Common myeloid progenitor, CD34-positive (primary cell): Measurements from ENCODE around the gene ARHGAP10.

Experiments
- CTCF ChIA-PET: fragments of 350-600 bp; sonication (Branson Sonifier 250); formaldehyde crosslinking; loops from one replicate; lab custom pipeline; 2021; ENCODE audit warnings: antibody characterized with exemption; lab: Charles Lee
- POLR2A ChIA-PET: fragments of 350-600 bp; sonication (Branson Sonifier 250); formaldehyde crosslinking; loops from one replicate; lab custom pipeline; 2021; ENCODE audit warnings: antibody characterized with exemption; lab: Charles Lee
- DNase-seq, 3 donors: peaks; one replicate each; pipeline versions ENCODE4 v3.0.0 to v3.0.0-alpha.2; 2013
- H3K27ac ChIP-seq, 2 experiments: 1 replicate in 1 of 2; 2 replicates in 1 of 2; pipeline ENCODE4 v1.7.0; 2013; ENCODE audit warnings: inconsistent platforms in 2 of 2, low read length in 2 of 2, mild to moderate bottlenecking in 2 of 2, low read depth in 1 of 2, moderate library complexity in 1 of 2; ENCODE audit not compliant: severe bottlenecking in 2 of 2, insufficient read depth in 1 of 2, poor library complexity in 1 of 2
- H3K27me3 ChIP-seq, 5 experiments: replicated peaks in 2 of 5; 1 replicate in 3 of 5; 2 replicates in 2 of 5; pipeline versions ENCODE4 v1.6.1 to v1.7.0; 2013; ENCODE audit warnings: low read length in 4 of 5, mild to moderate bottlenecking in 2 of 5, moderate library complexity in 2 of 5, inconsistent platforms in 1 of 5; ENCODE audit not compliant: insufficient read depth in 5 of 5, control insufficient read depth in 4 of 5
- H3K36me3 ChIP-seq, 4 experiments: 1 replicate in 2 of 4; 2 replicates in 2 of 4; pipeline versions ENCODE4 v1.6.1 to v1.7.0; 2013; ENCODE audit warnings: low read length in 3 of 4, control low read depth in 1 of 4, mild to moderate bottlenecking in 1 of 4; ENCODE audit not compliant: control insufficient read depth in 4 of 4, insufficient read depth in 4 of 4
- H3K4me1 ChIP-seq, 4 experiments: 1 replicate in 3 of 4; 2 replicates in 1 of 4; pipeline versions ENCODE4 v1.6.1 to v1.7.1; 2013; ENCODE audit warnings: low read length in 3 of 4, mild to moderate bottlenecking in 3 of 4, control low read depth in 1 of 4, inconsistent platforms in 1 of 4, moderate library complexity in 1 of 4; ENCODE audit not compliant: control insufficient read depth in 4 of 4, insufficient read depth in 4 of 4; ENCODE audit errors: control extremely low read depth in 1 of 4
- H3K4me3 ChIP-seq, 7 experiments: 1 replicate in 4 of 7; 2 replicates in 3 of 7; pipeline versions ENCODE4 v1.5.1 to v1.7.0; 2013; ENCODE audit warnings: mild to moderate bottlenecking in 7 of 7, low read length in 6 of 7, moderate library complexity in 6 of 7, inconsistent platforms in 2 of 7, low read depth in 2 of 7, control low read depth in 1 of 7; ENCODE audit not compliant: insufficient read depth in 4 of 7, control insufficient read depth in 1 of 7; ENCODE audit errors: extremely low read depth in 1 of 7
- H3K9me3 ChIP-seq, 5 experiments: 1 replicate in 4 of 5; 2 replicates in 1 of 5; pipeline versions ENCODE4 v1.6.1 to v1.7.1; 2013; ENCODE audit warnings: low read length in 4 of 5, mild to moderate bottlenecking in 2 of 5, inconsistent platforms in 1 of 5, low read depth in 1 of 5, moderate library complexity in 1 of 5; ENCODE audit not compliant: control insufficient read depth in 4 of 5, insufficient read depth in 2 of 5; ENCODE audit errors: control extremely low read depth in 1 of 5
- WGBS: methylation state at CpG from one replicate; pipeline ENCODE4 v1.1.5; 2013; ENCODE audit not compliant: insufficient coverage; 5-methylcytosine and 5-hydroxymethylcytosine counted together

Gene ARHGAP10

DNA sequence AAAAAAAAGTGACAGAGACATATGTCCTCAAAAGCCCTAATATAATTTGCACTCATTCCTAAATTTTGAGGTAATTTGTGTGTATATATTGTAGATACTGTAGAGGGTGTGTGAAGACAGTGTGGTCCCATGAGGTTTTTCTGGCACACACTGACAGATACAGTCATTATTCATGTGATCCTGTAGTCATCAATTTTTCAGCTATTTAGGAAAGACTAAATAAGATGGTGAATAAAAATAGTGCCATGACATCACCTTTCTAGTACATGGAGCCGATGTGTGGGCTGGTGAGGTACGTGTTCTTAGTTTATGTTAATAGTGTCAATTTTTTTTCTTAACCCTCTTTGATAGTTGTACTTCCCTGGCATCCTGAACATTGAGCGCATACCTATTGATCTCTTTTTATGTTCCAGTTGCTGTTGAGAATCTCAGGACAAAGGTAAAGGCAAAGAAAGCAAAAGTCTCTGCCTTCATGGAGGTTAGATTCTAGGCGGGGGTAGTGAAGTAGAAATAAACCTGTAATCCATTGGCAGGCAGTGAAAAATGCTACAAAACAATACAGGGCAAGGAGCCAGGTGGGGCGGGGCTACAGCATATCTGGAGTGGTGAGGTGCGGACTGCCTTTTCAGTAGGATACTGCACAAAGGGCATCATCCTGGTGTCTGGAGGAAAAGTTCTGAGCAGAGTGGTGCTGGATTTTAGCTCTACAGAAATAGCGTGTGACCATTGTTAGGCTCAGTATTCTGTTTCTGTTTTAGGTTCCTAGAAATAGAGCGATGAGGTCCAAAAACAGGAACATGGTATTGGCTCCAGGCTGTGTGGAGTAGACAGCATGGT, 93.8 kb downstream of the ARHGAP10 start:
- H3K27me3 ChIP-seq = no peaks in the 10 kb centered on the region
- no peaks in the 10 kb centered on the region for H3K9me3 ChIP-seq
- peak in 2 of 3 donors; percentile 49 to 54 for DNase-seq
- H3K4me1 ChIP-seq = peaks cover 0 to 50% (median 3%) of the 10 kb centered on the region in 4 experiments
- ChIA-PET CTCF (interaction anchor here (0.7 to 2.8 kb wide), 6 partner anchors 10 to 142 kb away, joined by 3 to 11 read pairs (median 3); partner anchors contain the start of gene PRMT9), POLR2A (interaction anchor here (0.6 kb wide), 1 partner anchor 19 kb away, joined by 3 read pairs; no protein-coding TSS in a partner anchor)
- peak overlapping the region in 3 of 7 experiments; percentile 21 to 70 (median 24) for H3K4me3 ChIP-seq
- peaks cover 0 to 6% (median 0%) of the 10 kb centered on the region in 4 experiments for H3K36me3 ChIP-seq
- 46% methylated on average over 3 of the region's 8 CpGs for WGBS
- H3K27ac ChIP-seq = no peak overlapping the region

- Histone ChIP-seq H3K27ac (no peak overlapping the region), H3K36me3 (peaks cover 0 to 6% (median 0%) of the 10 kb centered on the region in 4 experiments), H3K4me3 (peak overlapping the region in 1 of 7 experiments; percentile 70), H3K9me3 (no peaks in the 10 kb centered on the region), H3K4me1 (peaks cover 0 to 47% (median 3%) of the 10 kb centered on the region in 4 experiments), H3K27me3 (no peaks in the 10 kb centered on the region)
- CTCF ChIA-PET = interaction anchor here (0.7 to 2.8 kb wide), 6 partner anchors 11 to 142 kb away, joined by 3 to 11 read pairs (median 3); partner anchors contain the start of gene PRMT9
- 94% methylated on average over 5 of the region's 5 CpGs for WGBS
- POLR2A ChIA-PET = no interaction called here
- DNase-seq = no peak
These were observed 94.4 kb downstream of the ARHGAP10 start for GRCh38 chr4:147826288-147826646.

DNA sequence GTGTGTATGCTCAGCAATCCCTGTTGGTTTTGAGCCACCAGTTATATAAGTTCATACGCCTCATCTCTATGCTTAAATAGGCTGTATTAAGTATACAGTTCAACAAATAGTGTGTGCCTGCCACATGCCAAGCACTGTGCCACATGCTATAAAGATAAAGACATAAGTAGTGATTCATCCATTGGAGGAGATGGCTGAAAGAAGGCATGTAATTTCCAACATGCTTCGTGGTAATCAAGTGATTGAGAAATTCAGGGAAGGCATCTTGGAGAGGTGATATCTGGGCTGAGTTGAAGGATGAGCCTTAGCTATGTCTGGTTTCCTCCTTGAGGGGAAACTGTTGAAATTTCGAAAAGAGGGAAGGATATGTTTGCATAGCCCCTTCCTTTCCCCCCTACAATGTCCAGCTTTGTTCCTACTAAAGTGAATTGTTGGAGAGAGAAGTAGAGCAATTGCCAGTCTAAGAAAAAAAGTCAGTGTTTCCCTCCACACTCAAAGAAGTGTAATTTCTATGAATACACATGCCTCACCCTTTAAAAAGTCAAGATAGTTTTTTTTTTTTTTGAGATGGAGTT, 96.5 kb downstream of the ARHGAP10 start:
- CTCF ChIA-PET = interaction anchor here (0.6 kb wide), 1 partner anchor 367 kb away, joined by 3 read pairs; no protein-coding TSS in a partner anchor
- peaks cover 0 to 6% (median 0%) of the 10 kb centered on the region in 4 experiments for H3K36me3 ChIP-seq
- H3K4me3 ChIP-seq = no peak overlapping the region
- no peaks in the 10 kb centered on the region for H3K27me3 ChIP-seq
- WGBS = 100% methylated on average over 1 of the region's 3 CpGs
- POLR2A ChIA-PET = no interaction called here
- DNase-seq = no peak
- H3K9me3 ChIP-seq = no peaks in the 10 kb centered on the region
- no peak overlapping the region for H3K27ac ChIP-seq
- H3K4me1 ChIP-seq = peaks cover 0 to 45% (median 3%) of the 10 kb centered on the region in 4 experiments

DNA sequence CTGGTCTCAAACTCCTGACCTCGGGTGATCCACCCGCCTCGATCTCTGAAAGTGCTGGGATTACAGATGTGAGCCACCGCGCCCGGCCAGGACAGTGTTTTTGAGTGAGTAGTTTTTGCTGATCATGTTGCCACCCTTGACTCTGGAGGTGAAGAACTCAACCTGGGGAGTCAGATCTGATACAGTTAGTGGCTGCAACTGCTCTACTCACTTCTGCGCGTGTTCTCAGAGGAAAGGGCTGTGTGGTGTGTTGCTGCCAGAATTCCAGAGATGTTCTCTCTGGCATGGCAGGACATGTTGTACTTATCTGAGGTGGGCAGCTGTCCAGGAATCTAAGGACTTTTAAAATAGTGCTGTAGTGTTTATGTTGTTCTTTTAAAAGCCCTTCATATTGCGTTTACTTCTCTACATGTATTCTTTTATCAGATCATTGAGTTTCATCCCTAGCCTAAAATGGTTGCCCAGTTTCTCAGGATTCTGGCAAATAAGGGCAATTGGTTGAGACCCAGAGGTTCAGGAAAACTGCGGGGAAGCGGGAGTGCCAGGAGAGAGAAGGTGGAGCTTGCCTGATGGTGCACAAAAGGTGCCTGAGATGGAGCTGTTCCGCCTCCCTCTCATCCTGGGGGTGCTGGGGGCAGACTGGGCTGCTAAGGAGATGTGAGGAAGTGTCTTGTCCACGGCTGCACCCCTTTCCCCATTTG, 97.7 kb downstream of the ARHGAP10 start:
- Histone ChIP-seq H3K27me3 (no peaks in the 10 kb centered on the region), H3K4me1 (peaks cover 0 to 45% (median 3%) of the 10 kb centered on the region in 4 experiments), H3K9me3 (no peaks in the 10 kb centered on the region), H3K36me3 (peaks cover 0 to 6% (median 0%) of the 10 kb centered on the region in 4 experiments), H3K27ac (no peak overlapping the region), H3K4me3 (no peak overlapping the region)
- DNase-seq = no peak
- ChIA-PET POLR2A (no interaction called here), CTCF (interaction anchor here (1.9 kb wide), 1 partner anchor 38 kb away, joined by 8 read pairs; no protein-coding TSS in a partner anchor)
- 80% methylated on average over 12 of the region's 13 CpGs for WGBS

DNA sequence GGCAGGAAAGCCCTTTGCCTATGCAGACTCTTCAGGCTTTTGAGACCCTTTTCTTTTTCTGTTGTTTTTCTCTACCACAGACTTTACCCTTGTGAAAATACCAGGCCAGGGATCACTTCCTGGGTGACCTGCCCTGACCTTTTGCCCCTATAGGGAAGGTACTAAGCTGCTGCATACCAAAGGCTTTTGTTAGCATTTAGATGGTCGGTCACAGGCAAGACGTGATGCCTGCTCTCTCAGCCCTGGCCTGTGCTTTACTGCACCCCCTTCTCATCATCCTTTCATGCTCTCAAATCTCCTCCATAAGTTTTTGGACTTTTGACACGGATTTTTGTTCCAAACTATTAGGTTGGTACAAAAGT, 98.2 kb downstream of the ARHGAP10 start:
- CTCF ChIA-PET = interaction anchor here (1.9 kb wide), 1 partner anchor 37 kb away, joined by 8 read pairs; no protein-coding TSS in a partner anchor
- DNase-seq = no peak
- Histone ChIP-seq H3K27ac (no peak overlapping the region), H3K27me3 (no peaks in the 10 kb centered on the region), H3K9me3 (no peaks in the 10 kb centered on the region), H3K36me3 (peaks cover 0 to 2% (median 0%) of the 10 kb centered on the region in 4 experiments), H3K4me1 (peaks cover 0 to 45% (median 3%) of the 10 kb centered on the region in 4 experiments), H3K4me3 (no peak overlapping the region)
- POLR2A ChIA-PET = no interaction called here
- WGBS = no CpG with 5 or more reads among the region's 3 CpGs

- no peaks in the 10 kb centered on the region for H3K9me3 ChIP-seq
- H3K27me3 ChIP-seq = no peaks in the 10 kb centered on the region
- WGBS = 100% methylated on average over 2 of the region's 3 CpGs
- no peak overlapping the region for H3K4me3 ChIP-seq
- POLR2A ChIA-PET = no interaction called here
- DNase-seq = no peak
- H3K27ac ChIP-seq = no peak overlapping the region
- H3K36me3 ChIP-seq = peaks cover 0 to 2% (median 0%) of the 10 kb centered on the region in 4 experiments
- CTCF ChIA-PET = interaction anchor here (1.9 kb wide), 1 partner anchor 36 kb away, joined by 8 read pairs; no protein-coding TSS in a partner anchor
- H3K4me1 ChIP-seq = peaks cover 0 to 39% (median 1%) of the 10 kb centered on the region in 4 experiments
These were observed 99.1 kb downstream of the ARHGAP10 start for GRCh38 chr4:147830987-147831386.
